Measurements from ENCODE around the gene PFDN1. TPM values are rescaled to one million over a fixed set of nuclear protein-coding genes. Genes with fewer than 3 reads are reported as not detected.

The PFDN1 gene
- total and polyA plus RNA-seq, 9 of the 15 experiments (the other 6 are each of a cell fraction or from before 2014, with no cell fraction given), result 45.5 to 215 (median 78.0) TPM

DNA sequence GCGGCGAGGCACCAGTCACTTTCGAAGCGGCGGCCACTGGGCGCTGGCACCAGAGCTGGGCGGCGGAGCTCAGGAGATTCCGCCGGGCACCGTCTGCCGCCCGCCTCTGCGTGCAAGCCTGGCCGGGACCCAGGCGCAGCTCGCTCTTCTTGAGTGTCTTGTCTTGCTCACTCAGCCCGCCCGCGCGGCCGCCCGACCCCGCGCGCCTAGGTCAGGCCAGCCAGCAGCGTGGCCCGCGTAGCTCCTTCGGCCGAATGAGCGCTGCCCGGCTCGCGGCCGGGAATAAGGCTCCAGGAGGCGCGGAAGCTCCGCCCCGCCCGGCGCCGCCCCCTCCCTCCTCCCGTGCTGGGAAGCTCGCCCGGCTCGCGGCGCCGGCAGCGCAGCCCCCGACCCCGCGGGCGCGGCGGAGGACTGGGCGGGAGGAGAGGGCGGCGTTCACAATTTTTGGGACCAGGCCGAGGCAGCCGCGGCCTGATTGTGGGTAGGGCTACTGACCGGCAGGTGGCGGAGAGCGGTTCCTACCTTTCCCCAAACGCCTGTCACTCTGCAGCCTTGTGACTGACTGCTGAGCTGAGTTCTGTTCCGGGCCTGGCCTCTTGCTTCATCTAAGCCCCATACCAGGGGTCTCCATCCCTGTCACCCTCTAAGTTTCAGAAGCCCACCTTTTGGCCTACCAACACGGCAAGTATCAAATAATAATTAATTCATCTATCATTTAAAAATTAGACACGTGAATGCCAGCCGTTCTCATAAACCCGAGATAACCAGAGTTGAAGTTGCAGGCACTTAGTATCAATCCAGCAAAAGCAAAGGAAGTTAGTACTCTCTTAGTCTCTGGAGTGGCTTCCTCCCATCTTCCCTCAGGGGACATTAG is 43.7 kb upstream of the PFDN1 start, which contains the start of gene HBEGF (continued):
- TF ChIP-seq ATF3 (IDR thresholded peaks at IDR 0.05) (no peak), ATF3 (CRISPR knock-in tag; conservative IDR thresholded peaks at IDR 0.05) (no peak), NKRF (IDR thresholded peaks at IDR 0.05; ENCODE audit: borderline replicate concordance) (no peak), ZNF212 (CRISPR knock-in tag; IDR thresholded peaks at IDR 0.05) (no peak), CHCHD3 (CRISPR knock-in tag; IDR thresholded peaks at IDR 0.05) (no peak), ZZZ3 (IDR thresholded peaks at IDR 0.05) (no peak), ZNF583 (CRISPR knock-in tag; IDR thresholded peaks at IDR 0.05) (no peak), ELF1 (tag; IDR thresholded peaks at IDR 0.05) (no peak), HDAC1 (IDR thresholded peaks at IDR 0.05) (no peak), ZFPM2 (CRISPR knock-in tag; IDR thresholded peaks at IDR 0.05) (no peak), HNRNPLL (IDR thresholded peaks at IDR 0.05; ENCODE audit: low read depth, low read length, poor library complexity, severe bottlenecking) (peak; percentile 82), ZNF318 (IDR thresholded peaks at IDR 0.05; ENCODE audit: borderline replicate concordance in 1 of 2, low read depth in 1 of 2) (no peak), NR2C1 (IDR thresholded peaks at IDR 0.05) (no peak), NR2C1 (tag; IDR thresholded peaks at IDR 0.05) (no peak), ZNF785 (CRISPR knock-in tag; IDR thresholded peaks at IDR 0.05) (no peak), FOXK1 (CRISPR knock-in tag; IDR thresholded peaks at IDR 0.05; ENCODE audit: borderline replicate concordance) (no peak), FOXM1 (IDR thresholded peaks at IDR 0.05; ENCODE audit: low read depth) (no peak), FOXM1 (CRISPR knock-in tag; IDR thresholded peaks at IDR 0.05; ENCODE audit: low read depth) (0 out of 2 replicates have a peak, but pooled peaks have one; percentile 18)

All from K562 (cell line).